Sciatic nerve (tissue), 2 donors: ENCODE measurements around the gene USP2. TPM values are rescaled to one million over a fixed set of nuclear protein-coding genes. Genes with fewer than 3 reads are reported as not detected.

Experiments used
- ATAC-seq: fragments of 200-7000 bp; cut with Tn5 transposase; one replicate; pipeline ENCODE4 v1.9.1; 2020; ENCODE audit warnings: mild to moderate bottlenecking, moderate library complexity
- DNase-seq: peaks from one replicate; pipeline ENCODE4 v3.0.0-alpha.2; 2020; ENCODE audit warnings: low spot score
- intact Hi-C: fragments of 100-400 bp; cut with DNase I; formaldehyde crosslinking; loops from one replicate; pipeline ENCODE4 v1.14.2; 2022
- microRNA-seq: library from miRNA; unstranded; fragments of <30 nt; microRNA quantifications from one replicate; pipeline ENCODE4 v1.2.0, GENCODE V29; 2020
- total RNA-seq: library from RNA; stranded (reverse); fragmentation: NEBNext Ultra II Directional; extraction: Animal tissue kit (Norgen Biotek cat#: 25700); gene quantifications from one replicate; pipeline ENCODE4 v1.2.1, GENCODE V29; 2021
- donor health status: DM: no; HTN: no; CAD: no.
- donor health status: DM: no; HTN: no; CAD: no.

The USP2 gene
- total RNA-seq, 1 donor from 2014 or later: 13.7 TPM

DNA sequence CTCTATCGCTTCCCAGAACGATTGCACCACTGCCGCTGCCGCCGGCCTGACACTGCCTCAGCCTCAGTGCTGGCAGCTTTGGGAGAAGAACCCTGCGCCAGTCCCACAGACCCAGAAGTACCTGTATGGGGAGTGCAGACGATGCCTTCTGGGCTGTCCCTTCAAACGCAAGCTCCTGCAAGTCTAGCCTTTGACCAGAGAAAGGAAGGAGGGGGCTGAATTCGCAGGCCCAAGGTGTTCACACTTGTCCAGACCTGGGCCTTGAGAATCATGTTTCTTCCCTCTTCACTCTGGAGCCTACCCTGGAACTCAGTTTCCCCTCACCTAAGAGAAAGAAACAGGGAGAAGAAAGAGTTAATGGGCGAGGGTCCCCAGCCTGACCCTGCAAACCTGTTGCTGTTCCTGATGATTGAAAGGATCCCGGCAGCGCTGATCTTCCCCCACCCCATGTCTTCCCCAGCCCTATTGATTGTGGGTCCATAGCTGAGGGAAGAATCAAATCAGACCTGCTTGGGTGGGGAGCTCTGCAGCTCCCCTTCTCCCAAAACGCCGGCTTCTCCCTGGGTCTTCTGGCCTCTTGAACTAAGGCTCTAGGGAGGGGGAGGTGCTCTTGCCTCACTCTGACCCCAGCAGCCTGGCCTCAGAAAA is 63.8 kb downstream of the USP2 start:
- intact Hi-C loops: no loop called here
- ATAC-seq (no peak), DNase-seq (peak; percentile 57)

DNA sequence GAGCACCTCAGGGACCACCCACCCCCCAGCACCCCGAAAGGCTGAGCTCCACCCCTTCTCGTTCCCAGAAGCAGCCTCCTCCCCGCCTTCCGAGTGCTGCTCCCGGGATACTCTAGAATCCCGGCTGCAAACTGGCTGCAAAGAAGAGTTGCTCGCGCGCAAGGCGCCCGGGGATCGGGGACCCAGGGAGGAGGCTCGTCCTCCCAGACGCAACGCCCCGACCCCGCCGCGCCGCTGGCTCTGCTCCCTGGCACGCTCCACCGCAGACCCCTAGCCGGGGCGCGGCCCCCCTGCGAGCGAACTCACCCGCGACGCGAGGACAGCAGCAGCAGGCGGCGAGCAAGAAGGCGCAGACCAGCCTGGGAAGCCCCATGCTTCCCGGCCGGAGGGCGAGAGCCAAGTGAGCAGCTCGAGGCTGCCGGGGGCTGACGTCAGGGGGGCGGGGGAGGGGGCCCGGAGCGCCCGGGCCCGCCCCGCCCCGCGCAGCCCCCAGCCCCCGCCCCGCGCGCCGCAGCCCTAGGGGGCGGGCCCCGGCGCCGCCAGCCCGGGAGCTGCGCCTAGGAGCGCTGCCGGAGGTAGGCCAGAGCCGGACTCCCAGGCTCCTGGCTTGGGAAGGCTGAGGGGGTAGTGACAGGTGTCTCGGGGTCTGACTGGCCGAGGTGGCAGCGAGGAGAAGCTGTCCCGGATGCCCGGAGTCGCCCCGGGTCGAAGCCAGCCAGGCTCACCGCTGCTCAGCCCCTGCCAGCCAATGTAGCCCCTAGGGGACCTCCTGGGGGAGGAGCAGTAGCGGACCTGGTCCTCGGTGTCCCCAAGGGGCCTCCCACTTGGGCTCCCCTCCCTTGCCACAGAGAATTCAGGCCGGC is 64.5 kb downstream of the USP2 start, which contains the start of gene MCAM:
TSS of gene MCAM (minus strand) at position 402 of the 863 bp plus-strand sequence. CDS start at position 373, 29 bp downstream.
- intact Hi-C loops: no loop called here
- DNase-seq: no peak

DNA sequence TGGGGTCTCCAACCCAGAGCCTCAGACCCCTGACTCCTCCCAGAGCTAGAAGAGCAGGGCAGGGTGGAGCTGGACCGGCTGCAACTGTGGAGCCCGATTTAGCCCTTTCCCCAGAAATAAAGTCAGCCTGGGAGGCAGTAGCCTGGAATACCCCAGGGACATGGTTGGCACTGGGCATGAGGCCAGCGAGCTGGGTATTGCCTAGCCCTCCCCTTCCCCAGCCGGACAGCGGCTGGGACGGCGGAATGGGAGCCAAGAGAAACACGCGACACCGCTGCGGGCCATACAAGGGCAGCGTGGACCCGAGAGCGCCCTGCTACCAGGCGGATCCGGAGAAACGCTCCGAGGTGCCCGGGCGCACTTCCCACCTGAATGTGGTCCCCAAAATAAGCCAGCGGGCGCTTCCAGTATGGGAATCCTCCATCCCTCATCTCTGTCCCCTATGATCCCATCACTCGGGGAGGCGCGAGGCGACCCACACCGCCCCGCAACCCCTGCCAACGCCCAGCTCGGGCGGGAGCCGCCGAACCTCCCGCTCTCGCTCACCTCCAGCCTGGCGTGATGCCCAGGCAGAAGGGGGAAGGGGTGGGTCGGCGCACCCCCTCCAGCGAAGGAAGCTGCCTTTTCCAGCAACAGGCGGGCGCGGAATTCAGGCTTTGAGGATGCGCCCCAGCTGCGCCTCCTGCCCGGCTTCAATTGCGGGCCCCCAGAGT is 65.3 kb downstream of the USP2 start:
- intact Hi-C loops: no loop called here
- ATAC-seq (peak; percentile 30), DNase-seq (peak; percentile 84)

More for the DNA sequence above, 64.5 kb downstream of the USP2 start, which contains the start of gene MCAM:
- peak; percentile 5 for ATAC-seq

DNA sequence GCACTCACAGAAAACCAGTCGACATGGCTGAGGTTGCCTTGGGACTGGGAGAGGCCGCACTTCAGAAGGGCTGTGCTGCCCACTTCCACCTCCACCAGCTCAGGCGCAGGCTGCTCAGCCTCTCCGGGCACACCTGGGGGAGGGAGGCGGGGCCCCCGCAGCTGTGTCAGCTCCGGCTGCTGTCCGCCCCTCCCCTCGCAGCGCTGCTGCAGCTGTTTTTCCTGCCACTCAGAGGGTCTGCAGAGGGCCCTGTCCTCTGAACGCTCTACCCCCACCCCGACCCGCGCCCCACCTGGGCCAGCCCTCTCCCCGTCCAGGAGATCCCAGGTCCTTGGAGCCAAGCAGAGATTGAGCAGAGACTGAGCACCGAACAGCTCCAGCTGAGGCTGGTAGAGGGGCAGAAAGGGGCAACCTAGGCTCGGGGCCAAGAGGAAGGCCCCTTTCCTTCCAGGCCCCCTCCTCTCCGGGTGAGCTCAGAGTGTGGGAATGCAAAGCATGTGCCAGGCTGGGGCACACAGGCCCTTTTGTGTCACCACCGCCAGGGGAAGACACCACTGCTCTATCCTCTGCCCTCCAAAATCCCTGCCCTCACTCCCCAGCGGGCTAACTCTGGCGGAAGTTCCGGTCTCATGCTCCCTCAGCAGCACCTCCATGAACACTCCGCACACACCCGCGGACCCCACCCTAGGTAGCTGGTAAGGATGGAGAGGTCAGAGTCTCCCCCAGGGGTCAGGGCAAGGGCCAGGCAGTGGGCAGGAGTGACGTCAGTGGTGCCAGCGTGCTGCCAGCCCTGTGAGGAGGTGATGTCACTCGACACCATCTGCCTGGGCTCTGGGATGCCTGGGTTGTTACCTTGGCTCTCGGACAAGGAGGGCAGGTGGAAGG is 66.1 kb downstream of the USP2 start:
- DNase-seq: peak; percentile 72
- intact Hi-C loops: no loop called here
- ATAC-seq: peak; percentile 48

DNA sequence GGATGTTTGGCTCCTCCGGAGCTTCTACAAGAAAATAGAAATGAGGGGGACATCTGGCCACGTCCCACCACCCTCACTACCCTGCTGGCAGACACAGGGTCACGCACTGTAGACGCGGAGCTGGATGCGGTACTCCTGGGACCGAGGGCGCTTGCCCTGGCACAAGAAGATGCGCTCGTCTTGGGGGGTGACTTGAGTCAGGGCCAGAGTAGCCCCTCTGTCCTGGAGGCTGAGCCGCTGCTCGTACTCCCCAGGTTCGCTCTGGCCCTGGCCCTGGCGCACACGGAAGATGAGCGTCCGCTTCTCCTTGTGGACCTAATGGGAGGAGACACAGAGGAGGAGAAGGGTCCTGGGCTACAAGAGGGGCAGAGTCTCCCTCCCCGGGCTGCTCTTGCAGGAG is 66.8 kb downstream of the USP2 start:
- no peak for ATAC-seq
- intact Hi-C loops: no loop called here
- no peak for DNase-seq

DNA sequence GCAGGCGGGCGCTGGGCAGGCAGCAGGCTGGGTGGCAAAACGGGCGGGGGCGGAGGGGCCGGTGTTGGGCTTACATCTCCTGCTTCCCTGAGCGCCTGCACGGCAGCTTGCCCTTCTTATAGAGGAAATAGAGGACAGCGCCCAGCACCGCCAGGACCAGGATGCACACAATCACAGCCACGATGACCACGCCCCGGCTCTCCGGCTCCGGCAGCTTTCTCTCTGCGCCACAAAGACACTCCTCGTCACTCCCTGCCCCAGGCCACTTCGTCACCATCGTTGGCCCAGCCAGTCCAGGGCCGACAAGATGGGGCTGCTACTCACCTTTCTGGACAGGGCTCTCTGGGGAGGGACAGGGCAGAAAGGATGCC is 70.8 kb downstream of the USP2 start:
- intact Hi-C loops: no loop called here
- ATAC-seq (no peak), DNase-seq (no peak)

DNA sequence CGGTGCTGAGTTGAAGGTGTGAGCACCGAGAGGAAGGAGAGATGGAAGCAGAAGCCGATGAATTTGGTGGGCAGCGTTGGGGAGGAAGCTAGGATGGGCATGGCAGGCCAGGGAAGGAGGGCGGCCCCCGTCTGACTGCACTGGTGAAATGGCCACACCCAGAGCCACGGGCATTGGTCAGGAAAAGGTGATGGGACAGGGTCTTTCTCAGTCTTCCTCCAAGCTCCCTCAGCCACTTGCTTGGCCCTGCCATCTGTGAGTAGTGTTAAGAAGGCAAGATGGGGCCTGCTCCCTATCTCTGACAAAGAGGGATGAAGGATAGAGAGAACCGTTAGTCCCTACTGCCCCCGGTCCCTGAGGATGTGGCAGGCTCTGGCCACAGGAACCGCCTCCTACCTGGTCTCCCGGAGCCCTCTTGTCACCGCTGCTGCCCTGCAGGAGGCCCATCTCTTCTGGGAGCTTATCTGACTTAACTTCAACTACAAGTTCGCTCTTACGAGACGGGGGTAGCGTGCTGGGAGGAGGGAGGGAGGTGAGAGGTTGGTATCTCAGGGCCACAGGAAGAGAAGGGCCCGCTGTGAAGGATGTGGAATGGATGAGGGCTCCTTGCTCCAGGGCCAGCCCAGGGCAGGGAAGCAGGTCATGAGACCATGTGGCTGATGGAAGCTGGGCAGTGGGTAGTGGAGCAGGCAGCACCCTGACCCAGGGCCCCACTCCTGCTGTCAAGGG is 71.4 kb downstream of the USP2 start:
- intact Hi-C loops: no loop called here
- no peak for DNase-seq
- ATAC-seq: no peak

DNA sequence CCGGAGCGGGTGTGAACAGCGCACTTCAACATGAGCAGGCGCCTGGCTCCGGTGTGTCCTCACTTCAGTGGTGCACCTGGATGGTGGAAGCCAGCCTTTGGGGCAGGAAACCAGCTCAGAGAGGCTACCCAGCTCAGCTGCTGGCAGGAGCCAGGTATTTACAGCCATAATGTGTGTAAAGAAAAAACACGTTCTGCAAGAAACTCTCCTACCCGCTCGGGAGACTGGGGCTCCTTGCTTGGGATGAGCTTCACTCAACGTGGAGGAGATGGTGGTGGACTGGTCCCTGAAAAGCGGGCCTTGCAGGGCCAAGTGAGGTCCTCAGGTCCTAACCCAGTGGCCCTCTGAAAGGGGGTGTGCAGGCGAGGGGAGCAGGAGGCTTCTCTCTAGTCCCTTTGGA is 72.1 kb downstream of the USP2 start:
- no peak for DNase-seq
- no peak for ATAC-seq
- intact Hi-C loops: no loop called here

DNA sequence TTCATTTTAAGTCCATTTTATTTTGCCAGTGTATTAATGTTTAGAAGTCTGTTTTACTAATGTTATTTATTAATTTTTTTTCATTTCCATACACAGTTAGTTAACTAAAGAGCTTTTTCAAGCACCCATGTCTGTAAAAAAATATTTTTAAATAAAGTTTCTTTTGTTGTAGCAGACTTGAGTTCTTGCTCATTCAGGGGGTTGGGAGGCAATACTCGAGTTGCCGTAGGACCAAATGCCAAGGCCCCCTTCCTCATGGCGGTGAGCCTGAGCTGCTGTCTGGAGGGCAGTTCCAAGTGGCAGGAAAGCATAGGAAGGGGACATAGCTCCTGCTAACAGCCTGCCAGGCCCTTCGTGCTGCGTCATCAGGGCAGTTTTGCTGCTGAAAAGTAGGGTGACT is 73.5 kb downstream of the USP2 start:
- intact Hi-C loops: no loop called here
- ATAC-seq (no peak), DNase-seq (no peak)

DNA sequence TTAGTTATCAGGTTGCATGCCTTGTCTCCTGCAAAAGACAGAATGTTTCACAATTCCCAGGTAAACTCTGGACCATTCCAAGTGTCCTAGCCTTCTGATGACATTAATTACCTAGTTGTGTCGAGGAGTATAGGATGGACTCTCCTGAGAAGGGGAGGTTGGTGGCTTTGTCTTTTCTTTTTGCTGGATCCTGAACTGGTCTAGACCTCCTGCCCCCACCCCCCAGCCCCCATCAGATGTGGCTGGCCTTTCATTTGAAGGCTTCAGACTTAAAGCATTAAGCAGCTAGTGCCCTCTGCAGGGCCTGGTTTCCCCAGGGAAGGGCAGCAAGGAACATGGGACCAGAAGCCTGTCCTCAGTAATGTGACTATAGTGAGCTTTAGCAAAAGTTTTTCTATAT is 74.3 kb downstream of the USP2 start:
- intact Hi-C loops: no loop called here
- peak; percentile 5 for ATAC-seq
- DNase-seq: no peak

DNA sequence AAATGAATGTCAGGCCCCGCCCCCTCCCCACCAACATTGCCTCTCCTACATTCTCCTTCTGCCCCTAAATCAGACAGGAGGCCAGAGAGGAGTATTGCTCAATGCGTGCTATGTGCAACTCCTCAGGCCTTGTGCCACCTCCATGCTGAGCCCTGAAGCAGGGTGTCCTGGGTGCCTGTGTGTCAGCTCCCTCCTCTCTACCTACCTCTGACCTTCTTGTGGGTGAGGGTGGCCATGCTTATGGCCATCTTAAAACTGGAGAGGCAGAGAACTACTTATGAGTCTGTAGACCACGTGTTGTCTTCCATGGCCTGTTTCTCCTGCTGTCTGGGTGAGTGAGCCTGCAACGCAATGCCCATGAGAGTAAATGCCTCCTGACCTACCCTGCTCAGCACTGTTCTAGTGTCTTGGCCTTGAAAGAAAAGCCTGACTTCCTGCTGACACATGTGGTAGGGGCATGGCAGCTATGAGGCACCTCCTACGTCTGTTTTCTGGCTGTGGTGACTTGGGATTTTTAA is 75.1 kb downstream of the USP2 start:
- DNase-seq (no peak), ATAC-seq (peak; percentile 89)
- intact Hi-C loops: no loop called here

DNA sequence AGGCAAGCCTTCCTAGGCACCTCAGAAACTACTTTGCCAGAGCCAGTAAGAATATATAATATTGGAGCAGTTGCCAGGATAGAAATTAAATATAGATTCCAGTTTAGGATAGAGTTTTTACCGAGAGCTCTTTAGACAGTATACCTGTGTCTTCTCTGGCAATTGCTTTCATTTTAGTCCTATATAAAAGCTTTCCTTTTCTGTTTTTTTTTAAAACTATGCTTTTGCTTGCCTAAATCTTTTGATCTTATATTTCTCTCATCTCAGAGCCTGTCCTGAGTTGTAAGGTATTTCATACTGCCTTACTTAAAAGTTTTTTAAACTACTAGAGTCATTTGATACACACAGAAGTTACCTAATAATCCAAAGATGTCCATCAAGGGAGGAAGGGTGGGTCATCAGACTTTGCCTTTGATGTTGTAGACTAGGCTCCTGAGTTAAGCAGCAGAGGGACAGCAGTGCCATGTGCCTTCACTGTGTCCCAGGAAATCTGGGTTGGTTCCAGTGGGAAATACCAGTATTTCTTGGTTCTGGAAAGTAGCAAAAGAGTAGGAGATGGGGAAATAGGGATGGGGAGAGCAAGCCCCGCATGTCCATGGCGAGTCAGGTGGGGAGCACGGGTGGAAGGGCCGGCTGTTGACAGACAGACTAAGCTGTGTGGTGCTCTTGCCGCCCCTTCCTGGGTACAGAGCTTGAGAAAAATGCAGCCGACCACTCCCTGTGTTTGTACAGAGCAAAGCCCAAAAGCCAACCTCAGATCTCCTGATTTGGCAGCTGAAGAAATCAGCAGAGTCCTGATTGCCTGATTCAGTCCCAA is 75.7 kb downstream of the USP2 start:
- intact Hi-C loops: no loop called here
- no peak for ATAC-seq
- no peak for DNase-seq

Small RNA genes lying within 50 kb of the gene (microRNA-seq; reads per million reads assigned to microRNA genes)
- not detected for gene MIR6756

Other genes starting within 250 kb of the USP2 start
- not detected for gene ABCG4, start 232.6 kb downstream of the USP2 start, total RNA-seq
- 13.9 TPM for gene NLRX1, start 213.0 kb downstream of the USP2 start, total RNA-seq
- 0.62 TPM for gene NHERF4, start 196.2 kb downstream of the USP2 start, total RNA-seq
- 31.1 TPM for gene CBL, start 175.4 kb downstream of the USP2 start, total RNA-seq
- gene MCAM, start 64.6 kb downstream of the USP2 start, total RNA-seq: 146 TPM
- gene RNF26, start 47.2 kb downstream of the USP2 start, total RNA-seq: 17.4 TPM
- gene C1QTNF5, start 40.8 kb downstream of the USP2 start, total RNA-seq: 27.7 TPM
- gene MFRP, start 35.0 kb downstream of the USP2 start, total RNA-seq: not detected
- 3.8 TPM for gene THY1, start 41.5 kb upstream of the USP2 start, total RNA-seq